Measurements from ENCODE around the gene ELOVL2. TPM values are rescaled to one million over a fixed set of nuclear protein-coding genes. Genes with fewer than 3 reads are reported as not detected.

ELOVL2 gene
- total and polyA plus RNA-seq, 7 donors = 0.34 to 0.93 (median 0.57) TPM

DNA sequence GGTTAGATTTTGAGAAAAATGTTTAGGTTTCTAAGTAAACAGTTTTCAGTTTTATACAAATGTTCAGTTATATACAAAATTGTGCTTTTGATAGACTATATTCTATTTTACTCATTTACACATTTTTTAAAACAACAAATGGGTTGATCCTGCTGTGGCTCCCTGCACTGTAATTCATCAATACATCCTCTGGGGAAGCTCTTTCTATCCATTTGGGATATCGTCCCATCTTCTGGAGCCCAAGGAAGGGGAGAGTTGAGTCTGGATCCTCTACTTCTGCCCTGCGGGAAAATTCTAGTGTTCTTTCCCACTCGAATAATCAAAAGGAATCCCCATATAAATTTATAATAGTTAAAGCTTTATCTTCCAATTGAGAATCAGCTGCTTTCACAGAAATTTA, 82.3 kb downstream of the ELOVL2 start:
- Histone ChIP-seq H3K4me3 (no peak overlapping the region), H3K27ac (no peak overlapping the region), H3K4me1 (no peaks in the 10 kb centered on the region), H3K27me3 (ENCODE audit: insufficient read depth in 3 of 3, low read length in 2 of 3) (no peaks in the 10 kb centered on the region), H3K9me3 (no peaks in the 10 kb centered on the region), H3K36me3 (ENCODE audit: insufficient read depth in 1 of 2, low read depth in 1 of 2) (no peaks in the 10 kb centered on the region)
- DNase-seq = no peak
- no peak for ATAC-seq
- 73 to 76% (median 74%) methylated on average over 3 of the region's 3 CpGs for WGBS, 3 donors
- TF ChIP-seq, protein P1, sequence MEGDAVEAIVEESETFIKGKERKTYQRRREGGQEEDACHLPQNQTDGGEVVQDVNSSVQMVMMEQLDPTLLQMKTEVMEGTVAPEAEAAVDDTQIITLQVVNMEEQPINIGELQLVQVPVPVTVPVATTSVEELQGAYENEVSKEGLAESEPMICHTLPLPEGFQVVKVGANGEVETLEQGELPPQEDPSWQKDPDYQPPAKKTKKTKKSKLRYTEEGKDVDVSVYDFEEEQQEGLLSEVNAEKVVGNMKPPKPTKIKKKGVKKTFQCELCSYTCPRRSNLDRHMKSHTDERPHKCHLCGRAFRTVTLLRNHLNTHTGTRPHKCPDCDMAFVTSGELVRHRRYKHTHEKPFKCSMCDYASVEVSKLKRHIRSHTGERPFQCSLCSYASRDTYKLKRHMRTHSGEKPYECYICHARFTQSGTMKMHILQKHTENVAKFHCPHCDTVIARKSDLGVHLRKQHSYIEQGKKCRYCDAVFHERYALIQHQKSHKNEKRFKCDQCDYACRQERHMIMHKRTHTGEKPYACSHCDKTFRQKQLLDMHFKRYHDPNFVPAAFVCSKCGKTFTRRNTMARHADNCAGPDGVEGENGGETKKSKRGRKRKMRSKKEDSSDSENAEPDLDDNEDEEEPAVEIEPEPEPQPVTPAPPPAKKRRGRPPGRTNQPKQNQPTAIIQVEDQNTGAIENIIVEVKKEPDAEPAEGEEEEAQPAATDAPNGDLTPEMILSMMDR (IDR thresholded peaks at IDR 0.05) = no peak
- intact Hi-C loops (cut with DNase I) = no loop called here

DNA sequence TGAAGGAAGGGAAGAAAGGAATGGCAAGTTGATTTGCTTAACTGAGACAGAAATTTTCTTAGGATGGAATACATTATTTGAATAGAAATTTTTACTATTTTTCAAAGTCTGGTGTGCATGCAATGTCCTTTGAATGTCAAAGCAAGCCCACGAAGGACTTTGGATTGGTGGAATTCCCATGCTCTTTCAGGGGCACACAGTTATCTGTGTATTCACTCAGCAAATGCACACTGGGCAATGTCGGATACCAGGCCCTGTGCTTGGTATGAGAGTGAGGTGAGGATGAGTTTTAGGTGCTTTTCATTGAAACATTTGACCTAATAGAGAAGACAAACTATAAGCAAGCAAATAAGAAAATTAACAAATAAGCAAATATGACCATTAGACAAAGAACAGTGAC, 83.9 kb downstream of the ELOVL2 start:
- H3K9me3 ChIP-seq = no peaks in the 10 kb centered on the region
- intact Hi-C loops (cut with DNase I) = no loop called here
- H3K4me3 ChIP-seq = no peak overlapping the region
- no peak overlapping the region for H3K27ac ChIP-seq
- ATAC-seq = no peak
- WGBS, 3 donors = 83 to 84% (median 83%) methylated on average over 2 of the region's 2 CpGs
- TF ChIP-seq, protein P1 (IDR thresholded peaks at IDR 0.05) = no peak
- no peaks in the 10 kb centered on the region for H3K27me3 ChIP-seq (ENCODE audit: insufficient read depth in 3 of 3, low read length in 2 of 3)
- no peaks in the 10 kb centered on the region for H3K36me3 ChIP-seq (ENCODE audit: insufficient read depth in 1 of 2, low read depth in 1 of 2)
- H3K4me1 ChIP-seq = no peaks in the 10 kb centered on the region
- DNase-seq = no peak

DNA sequence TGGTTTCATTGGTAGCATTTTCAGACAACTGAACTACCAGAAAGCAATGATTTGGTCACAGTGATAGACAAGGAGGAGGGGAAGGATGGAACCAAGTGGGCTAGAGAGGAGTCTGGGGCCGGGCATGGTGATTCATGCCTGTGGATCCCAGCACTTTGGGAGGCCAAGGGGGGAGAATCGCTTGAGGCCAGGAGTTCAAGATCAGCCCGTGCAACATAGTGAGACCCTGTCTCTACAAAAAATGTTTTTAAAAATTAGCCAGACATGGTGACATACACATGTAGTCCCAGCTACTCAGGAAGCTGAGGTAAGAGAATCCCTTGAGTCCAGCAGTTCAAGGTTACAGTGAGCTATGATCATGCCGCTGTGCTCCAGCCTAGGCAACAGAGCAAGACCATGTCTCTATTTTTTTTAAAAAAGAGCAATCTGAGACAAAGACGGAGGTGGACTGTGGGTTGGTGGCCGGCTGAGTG, 86.7 kb downstream of the ELOVL2 start:
- H3K4me3 ChIP-seq = no peak overlapping the region
- H3K27me3 ChIP-seq (ENCODE audit: insufficient read depth in 3 of 3, low read length in 2 of 3) = no peaks in the 10 kb centered on the region
- TF ChIP-seq, protein P1 (IDR thresholded peaks at IDR 0.05) = no peak
- no peak for ATAC-seq
- H3K9me3 ChIP-seq = no peaks in the 10 kb centered on the region
- no peak overlapping the region for H3K27ac ChIP-seq
- no peaks in the 10 kb centered on the region for H3K36me3 ChIP-seq (ENCODE audit: insufficient read depth in 1 of 2, low read depth in 1 of 2)
- 78 to 92% (median 83%) methylated on average over 6 of the region's 6 CpGs for WGBS, 3 donors
- no peak for DNase-seq
- no peaks in the 10 kb centered on the region for H3K4me1 ChIP-seq
- intact Hi-C loops (cut with DNase I) = loop anchor here (10.0 kb wide), 2 partner anchors 107 to 537 kb away; no protein-coding TSS in a partner anchor

GRCh38 chr6:10956776-10957175, 87.3 kb downstream of the ELOVL2 start:
- H3K27me3 ChIP-seq (ENCODE audit: insufficient read depth in 3 of 3, low read length in 2 of 3) = no peaks in the 10 kb centered on the region
- no peaks in the 10 kb centered on the region for H3K4me1 ChIP-seq
- H3K4me3 ChIP-seq = no peak overlapping the region
- intact Hi-C loops (cut with DNase I) = loop anchor here (10.0 kb wide), 2 partner anchors 108 to 538 kb away; no protein-coding TSS in a partner anchor
- TF ChIP-seq, protein P1 (IDR thresholded peaks at IDR 0.05) = no peak
- no peak overlapping the region for H3K27ac ChIP-seq
- no peaks in the 10 kb centered on the region for H3K36me3 ChIP-seq (ENCODE audit: insufficient read depth in 1 of 2, low read depth in 1 of 2)
- no peaks in the 10 kb centered on the region for H3K9me3 ChIP-seq
- ATAC-seq (no peak), DNase-seq (no peak)

DNA sequence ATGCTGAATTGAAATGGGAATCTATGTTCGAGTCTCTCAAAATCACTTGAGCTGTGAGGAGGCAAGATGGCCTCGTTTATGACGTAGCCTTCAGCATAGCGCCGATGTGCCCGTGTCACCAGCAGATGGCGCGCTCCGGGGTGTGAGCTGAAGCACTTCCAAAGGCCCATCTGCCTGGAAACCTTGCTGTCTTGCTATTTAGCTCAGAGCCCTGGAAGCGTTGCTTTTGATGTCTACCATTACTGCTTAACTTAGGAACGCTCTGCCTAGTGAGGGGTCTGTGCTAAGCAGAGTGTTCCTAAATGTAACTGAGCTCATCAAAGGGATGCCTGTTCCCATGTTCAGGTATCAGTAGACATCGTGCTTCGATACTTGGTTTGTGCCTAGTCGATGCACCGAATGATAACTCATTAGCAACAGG, 89.5 kb downstream of the ELOVL2 start:
- Histone ChIP-seq H3K27me3 (ENCODE audit: insufficient read depth in 3 of 3, low read length in 2 of 3) (no peaks in the 10 kb centered on the region), H3K9me3 (no peaks in the 10 kb centered on the region), H3K36me3 (ENCODE audit: insufficient read depth in 1 of 2, low read depth in 1 of 2) (no peaks in the 10 kb centered on the region), H3K4me1 (no peaks in the 10 kb centered on the region), H3K27ac (no peak overlapping the region), H3K4me3 (no peak overlapping the region)
- TF ChIP-seq, protein P1 (IDR thresholded peaks at IDR 0.05) = peak; percentile 43
- intact Hi-C loops (cut with DNase I) = loop anchor here (5.0 to 10.0 kb wide), 4 partner anchors 93 to 543 kb away; no protein-coding TSS in a partner anchor
- no peak for ATAC-seq
- WGBS, 3 donors = 28 to 30% (median 29%) methylated on average over 15 of the region's 15 CpGs
- peak; percentile 55 to 77 for DNase-seq

All from psoas muscle (tissue), 8 donors.